Activated naive CD8-positive, alpha-beta T cell treated with anti-CD3 and anti-CD28 coated beads for 36 hours (primary cell): ENCODE measurements around the gene FAM89A. TPM values are rescaled to one million over a fixed set of nuclear protein-coding genes. Genes with fewer than 3 reads are reported as not detected.

Experiments used
- DNase-seq: peaks from one replicate; pipeline ENCODE4 v3.0.0; 2021
- H3K27ac Mint-ChIP-seq: one replicate; pipeline ENCODE4 v1.8.0; 2022; ENCODE audit warnings: mild to moderate bottlenecking, moderate library complexity, mixed read lengths
- H3K27me3 Mint-ChIP-seq: one replicate; pipeline ENCODE4 v1.8.0; 2022; ENCODE audit warnings: mild to moderate bottlenecking, mixed read lengths
- H3K36me3 Mint-ChIP-seq: one replicate; pipeline ENCODE4 v1.8.0; 2021; ENCODE audit warnings: mild to moderate bottlenecking, mixed read lengths
- H3K4me1 Mint-ChIP-seq: one replicate; pipeline ENCODE4 v1.8.0; 2021; ENCODE audit warnings: mixed read lengths
- H3K4me3 Mint-ChIP-seq: one replicate; pipeline ENCODE4 v1.8.0; 2022; ENCODE audit warnings: mild to moderate bottlenecking, moderate library complexity, mixed read lengths
- H3K9me3 Mint-ChIP-seq: one replicate; pipeline ENCODE4 v1.8.0; 2022; ENCODE audit warnings: mixed read lengths
- total RNA-seq, 2 experiments: library from RNA; stranded (reverse); gene quantifications; one replicate each; pipeline ENCODE4 v1.2.3, GENCODE V29; 2021

Gene FAM89A
- total RNA-seq, 2 experiments from 2014 or later: 12.2 to 15.2 TPM

GRCh38 chr1:230977761-230978490 lies 62.1 kb downstream of the FAM89A start:
- Mint-ChIP-seq H3K4me3 (peak overlapping the region; percentile 97), H3K36me3 (peaks cover 36% of the 10 kb centered on the region), H3K4me1 (peaks cover 31% of the 10 kb centered on the region), H3K27ac (peak overlapping the region; percentile 94), H3K9me3 (no peaks in the 10 kb centered on the region), H3K27me3 (no peaks in the 10 kb centered on the region)
- peak; percentile 53 for DNase-seq

GRCh38 chr1:230976825-230977747 lies 63.0 kb downstream of the FAM89A start:
- H3K9me3 Mint-ChIP-seq: no peaks in the 10 kb centered on the region
- peak overlapping the region; percentile 97 for H3K4me3 Mint-ChIP-seq
- peaks cover 39% of the 10 kb centered on the region for H3K4me1 Mint-ChIP-seq
- H3K27ac Mint-ChIP-seq: peak overlapping the region; percentile 94
- no peak for DNase-seq
- no peaks in the 10 kb centered on the region for H3K27me3 Mint-ChIP-seq
- H3K36me3 Mint-ChIP-seq: peaks cover 36% of the 10 kb centered on the region

GRCh38 chr1:230976360-230976759 lies 63.7 kb downstream of the FAM89A start:
- no peaks in the 10 kb centered on the region for H3K27me3 Mint-ChIP-seq
- no peaks in the 10 kb centered on the region for H3K9me3 Mint-ChIP-seq
- peaks cover 45% of the 10 kb centered on the region for H3K4me1 Mint-ChIP-seq
- no peak for DNase-seq
- peaks cover 40% of the 10 kb centered on the region for H3K36me3 Mint-ChIP-seq
- no peak overlapping the region for H3K27ac Mint-ChIP-seq
- H3K4me3 Mint-ChIP-seq: peak overlapping the region; percentile 4

- Mint-ChIP-seq H3K36me3 (peaks cover 40% of the 10 kb centered on the region), H3K27ac (no peak overlapping the region), H3K9me3 (no peaks in the 10 kb centered on the region), H3K27me3 (no peaks in the 10 kb centered on the region), H3K4me3 (no peak overlapping the region), H3K4me1 (peaks cover 45% of the 10 kb centered on the region)
- no peak for DNase-seq
Measured at GRCh38 chr1:230975636-230976035, 64.4 kb downstream of the FAM89A start.

GRCh38 chr1:230972855-230973271 lies 67.2 kb downstream of the FAM89A start:
- Mint-ChIP-seq H3K4me3 (peak overlapping the region; percentile 45), H3K4me1 (peaks cover 50% of the 10 kb centered on the region), H3K27ac (peak overlapping the region; percentile 76), H3K9me3 (no peaks in the 10 kb centered on the region), H3K27me3 (no peaks in the 10 kb centered on the region), H3K36me3 (peaks cover 29% of the 10 kb centered on the region)
- peak; percentile 33 for DNase-seq

- H3K27me3 Mint-ChIP-seq: no peaks in the 10 kb centered on the region
- no peak overlapping the region for H3K4me3 Mint-ChIP-seq
- H3K9me3 Mint-ChIP-seq: no peaks in the 10 kb centered on the region
- H3K27ac Mint-ChIP-seq: no peak overlapping the region
- H3K36me3 Mint-ChIP-seq: peaks cover 19% of the 10 kb centered on the region
- DNase-seq: no peak
- H3K4me1 Mint-ChIP-seq: peaks cover 42% of the 10 kb centered on the region
Measured at GRCh38 chr1:230971771-230972170, 68.3 kb downstream of the FAM89A start.

GRCh38 chr1:230970432-230970831 lies 69.6 kb downstream of the FAM89A start:
- no peak for DNase-seq
- Mint-ChIP-seq H3K4me3 (no peak overlapping the region), H3K4me1 (peaks cover 32% of the 10 kb centered on the region), H3K36me3 (peaks cover 8% of the 10 kb centered on the region), H3K27me3 (no peaks in the 10 kb centered on the region), H3K9me3 (no peaks in the 10 kb centered on the region), H3K27ac (no peak overlapping the region)

Other genes with a start within 250 kb of the FAM89A start
- gene C1orf198, start 171.7 kb downstream of the FAM89A start, total RNA-seq: 1 to 10 TPM; 5.8 to 6.7 TPM
- gene TTC13, start 61.4 kb downstream of the FAM89A start, total RNA-seq: 10 to 100 TPM; 13.4 to 15.5 TPM
- 10 to 100 TPM; 24.1 to 24.2 TPM for gene ARV1, start 61.2 kb downstream of the FAM89A start, total RNA-seq
- not detected for gene TRIM67, start 121.8 kb upstream of the FAM89A start, total RNA-seq
- gene GNPAT, start 201.0 kb upstream of the FAM89A start, total RNA-seq: 10 to 100 TPM; 55.9 to 57.3 TPM